WTC11 (cell line): ENCODE results near the gene RAPGEF6. TPM values are rescaled to one million over a fixed set of nuclear protein-coding genes. Genes with fewer than 3 reads are reported as not detected.

ENCODE experiments used
- ATAC-seq: fragments of 200-7000 bp; cut with Tn5 transposase; 2 replicates; pipeline ENCODE4 v1.10.0; 2021; ENCODE audit warnings: mild to moderate bottlenecking, moderate library complexity
- CTCF ChIA-PET: fragments of 300-600 bp; sonication (Branson Sonifier 250); formaldehyde crosslinking; loops from one replicate; lab custom pipeline; 2021; ENCODE audit warnings: antibody characterized with exemption; lab: Charles Lee
- POLR2A ChIA-PET: fragments of 350-600 bp; sonication (Branson Sonifier 250); formaldehyde crosslinking; loops from one replicate; lab custom pipeline; 2021; ENCODE audit warnings: antibody characterized with exemption; lab: Charles Lee
- DNase-seq: peaks from one replicate; pipeline ENCODE4 v3.0.0; 2021; ENCODE audit warnings: low spot score
- H3K27ac Mint-ChIP-seq: 2 replicates; pipeline ENCODE4 v1.8.0; 2021; ENCODE audit warnings: mixed read lengths
- H3K27me3 Mint-ChIP-seq: 2 replicates; pipeline ENCODE4 v1.8.0; 2021; ENCODE audit warnings: low read depth, mild to moderate bottlenecking, moderate library complexity, mixed read lengths
- H3K36me3 Mint-ChIP-seq: 2 replicates; pipeline ENCODE4 v1.8.0; 2021; ENCODE audit warnings: mixed read lengths
- H3K4me1 Mint-ChIP-seq: 2 replicates; pipeline ENCODE4 v1.8.0; 2022; ENCODE audit warnings: mixed read lengths
- H3K4me3 Mint-ChIP-seq: 2 replicates; pipeline ENCODE4 v1.8.0; 2021; ENCODE audit warnings: mild to moderate bottlenecking, moderate library complexity, mixed read lengths
- H3K9me3 Mint-ChIP-seq: 2 replicates; pipeline ENCODE4 v1.8.0; 2021; ENCODE audit warnings: mixed read lengths
- ATF1 ChIP-seq: sonication (generic); formaldehyde crosslinking; IDR thresholded peaks from 2 replicates; pipeline ENCODE4 v1.8.1; 2023; ENCODE audit warnings: mild to moderate bottlenecking, moderate library complexity, missing genetic modification reagents
- FOXP1 ChIP-seq: sonication (generic); formaldehyde crosslinking; IDR thresholded peaks from 2 replicates; pipeline ENCODE4 v1.8.0; 2022; ENCODE audit warnings: missing genetic modification reagents, mild to moderate bottlenecking, moderate library complexity, borderline replicate concordance
- MXD4 ChIP-seq: fragments of 250-450 bp; sonication (Bioruptor Pico); IDR thresholded peaks from 2 replicates; pipeline ENCODE4 v1.8.0; 2021; ENCODE audit warnings: mild to moderate bottlenecking, moderate library complexity, borderline replicate concordance
- NR2C2 ChIP-seq: sonication (generic); formaldehyde crosslinking; IDR thresholded peaks from 2 replicates; pipeline ENCODE4 v1.8.0; 2022; ENCODE audit warnings: mild to moderate bottlenecking, missing genetic modification reagents
- NR3C1 ChIP-seq: sonication (generic); formaldehyde crosslinking; conservative IDR thresholded peaks from 2 replicates; pipeline ENCODE4 v1.8.1; 2023; ENCODE audit warnings: low read depth, mild to moderate bottlenecking, missing genetic modification reagents
- OVOL2 ChIP-seq: fragments of 250-450 bp; sonication (Bioruptor Pico); IDR thresholded peaks from 2 replicates; pipeline ENCODE4 v1.9.0; 2021; ENCODE audit warnings: mild to moderate bottlenecking, borderline replicate concordance
- RELA ChIP-seq: sonication (generic); formaldehyde crosslinking; IDR thresholded peaks from 2 replicates; pipeline ENCODE4 v1.8.1; 2022; ENCODE audit warnings: missing genetic modification reagents, mild to moderate bottlenecking, borderline replicate concordance
- SP1 ChIP-seq: sonication (generic); formaldehyde crosslinking; conservative IDR thresholded peaks from 2 replicates; pipeline ENCODE4 v1.8.1; 2022; ENCODE audit warnings: missing genetic modification reagents
- TCF7 ChIP-seq: sonication (generic); formaldehyde crosslinking; IDR thresholded peaks from 2 replicates; pipeline ENCODE4 v1.8.0; 2022; ENCODE audit warnings: mild to moderate bottlenecking, low read depth, missing genetic modification reagents, moderate library complexity
- TEAD1 ChIP-seq: sonication (generic); formaldehyde crosslinking; IDR thresholded peaks from 2 replicates; pipeline ENCODE4 v1.8.0; 2022; ENCODE audit warnings: mild to moderate bottlenecking, missing genetic modification reagents
- ZNF263 ChIP-seq: sonication (generic); formaldehyde crosslinking; IDR thresholded peaks from 2 replicates; pipeline ENCODE4 v1.8.1; 2022; ENCODE audit warnings: low read depth, mild to moderate bottlenecking, moderate library complexity, missing genetic modification reagents
- ZNF396 ChIP-seq: fragments of 250-450 bp; sonication (Bioruptor Pico); IDR thresholded peaks from 2 replicates; pipeline ENCODE4 v1.8.0; 2021; ENCODE audit warnings: mild to moderate bottlenecking, moderate library complexity, borderline replicate concordance
- ZNF423 ChIP-seq: fragments of 250-450 bp; sonication (Bioruptor Pico); IDR thresholded peaks from 2 replicates; pipeline ENCODE4 v2.1.2; 2022; ENCODE audit warnings: mild to moderate bottlenecking, moderate library complexity
- total RNA-seq: library from RNA; stranded (reverse); gene quantifications from 3 replicates; pipeline ENCODE4 v1.2.3, GENCODE V29; 2021
- TF ChIP-seq, protein P1 (sequence below): sonication (generic); formaldehyde crosslinking; IDR thresholded peaks from 2 replicates; pipeline ENCODE4 v1.8.1; 2023; ENCODE audit warnings: mild to moderate bottlenecking, missing genetic modification reagents, moderate library complexity
- TF ChIP-seq, protein P2 (sequence below): sonication (generic); formaldehyde crosslinking; IDR thresholded peaks from 2 replicates; pipeline ENCODE4 v1.8.1; 2023; ENCODE audit warnings: mild to moderate bottlenecking, missing genetic modification reagents
- TF ChIP-seq, protein P3 (sequence below): sonication (generic); formaldehyde crosslinking; IDR thresholded peaks from 2 replicates; pipeline ENCODE4 v1.8.0; 2023; ENCODE audit warnings: missing genetic modification reagents
- TF ChIP-seq, protein P4 (sequence below): sonication (generic); formaldehyde crosslinking; IDR thresholded peaks from 2 replicates; pipeline ENCODE4 v1.8.0; 2023; ENCODE audit warnings: mild to moderate bottlenecking, missing genetic modification reagents
- TF ChIP-seq, protein P5 (sequence below): fragments of 250-450 bp; sonication (Bioruptor Pico); conservative IDR thresholded peaks from 2 replicates; pipeline ENCODE4 v1.9.0; 2021; ENCODE audit warnings: mild to moderate bottlenecking
- TF ChIP-seq, protein P6 (sequence below): fragments of 250-450 bp; sonication (Bioruptor Pico); IDR thresholded peaks from 2 replicates; pipeline ENCODE4 v1.9.0; 2021; ENCODE audit warnings: mild to moderate bottlenecking
- TF ChIP-seq, protein P7 (sequence below): sonication (generic); formaldehyde crosslinking; IDR thresholded peaks from 2 replicates; pipeline ENCODE4 v1.8.1; 2023; ENCODE audit warnings: mild to moderate bottlenecking, missing genetic modification reagents, moderate library complexity
- TF ChIP-seq, protein P8 (sequence below): sonication (generic); formaldehyde crosslinking; IDR thresholded peaks from 2 replicates; pipeline ENCODE4 v1.8.1; 2023; ENCODE audit warnings: mild to moderate bottlenecking, missing genetic modification reagents

Gene RAPGEF6
- total RNA-seq, 1 experiment from 2014 or later: 18.0 TPM

DNA sequence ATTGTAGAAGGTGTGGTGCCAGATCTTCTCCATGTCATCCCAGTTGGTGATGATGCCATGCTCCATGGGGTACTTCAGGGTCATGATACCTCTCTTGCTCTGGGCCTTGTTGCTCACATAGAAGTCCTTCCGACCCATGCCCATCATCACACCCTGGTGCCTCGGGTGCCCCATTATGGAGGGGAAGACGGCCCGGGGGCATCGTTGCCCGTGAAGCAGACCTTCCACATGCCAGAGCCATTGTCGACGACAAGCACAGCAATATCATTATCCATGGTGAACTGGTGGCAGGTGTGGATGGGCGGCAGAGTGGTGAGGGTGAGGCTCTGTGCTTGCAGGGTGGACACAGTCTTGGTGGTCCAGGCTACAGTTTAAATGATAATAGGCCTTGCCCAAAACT lies 24.8 kb upstream of the RAPGEF6 start (continued):
- TF ChIP-seq, protein P1, sequence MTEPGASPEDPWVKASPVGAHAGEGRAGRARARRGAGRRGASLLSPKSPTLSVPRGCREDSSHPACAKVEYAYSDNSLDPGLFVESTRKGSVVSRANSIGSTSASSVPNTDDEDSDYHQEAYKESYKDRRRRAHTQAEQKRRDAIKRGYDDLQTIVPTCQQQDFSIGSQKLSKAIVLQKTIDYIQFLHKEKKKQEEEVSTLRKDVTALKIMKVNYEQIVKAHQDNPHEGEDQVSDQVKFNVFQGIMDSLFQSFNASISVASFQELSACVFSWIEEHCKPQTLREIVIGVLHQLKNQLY (CRISPR knock-in tag): no peak
- no peak for TF ChIP-seq NR3C1 (CRISPR knock-in tag)
- TF ChIP-seq TEAD1 (CRISPR knock-in tag): no peak
- TF ChIP-seq ZNF263 (CRISPR knock-in tag): no peak
- TF ChIP-seq, protein P2, sequence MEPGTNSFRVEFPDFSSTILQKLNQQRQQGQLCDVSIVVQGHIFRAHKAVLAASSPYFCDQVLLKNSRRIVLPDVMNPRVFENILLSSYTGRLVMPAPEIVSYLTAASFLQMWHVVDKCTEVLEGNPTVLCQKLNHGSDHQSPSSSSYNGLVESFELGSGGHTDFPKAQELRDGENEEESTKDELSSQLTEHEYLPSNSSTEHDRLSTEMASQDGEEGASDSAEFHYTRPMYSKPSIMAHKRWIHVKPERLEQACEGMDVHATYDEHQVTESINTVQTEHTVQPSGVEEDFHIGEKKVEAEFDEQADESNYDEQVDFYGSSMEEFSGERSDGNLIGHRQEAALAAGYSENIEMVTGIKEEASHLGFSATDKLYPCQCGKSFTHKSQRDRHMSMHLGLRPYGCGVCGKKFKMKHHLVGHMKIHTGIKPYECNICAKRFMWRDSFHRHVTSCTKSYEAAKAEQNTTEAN (CRISPR knock-in tag): no peak

DNA sequence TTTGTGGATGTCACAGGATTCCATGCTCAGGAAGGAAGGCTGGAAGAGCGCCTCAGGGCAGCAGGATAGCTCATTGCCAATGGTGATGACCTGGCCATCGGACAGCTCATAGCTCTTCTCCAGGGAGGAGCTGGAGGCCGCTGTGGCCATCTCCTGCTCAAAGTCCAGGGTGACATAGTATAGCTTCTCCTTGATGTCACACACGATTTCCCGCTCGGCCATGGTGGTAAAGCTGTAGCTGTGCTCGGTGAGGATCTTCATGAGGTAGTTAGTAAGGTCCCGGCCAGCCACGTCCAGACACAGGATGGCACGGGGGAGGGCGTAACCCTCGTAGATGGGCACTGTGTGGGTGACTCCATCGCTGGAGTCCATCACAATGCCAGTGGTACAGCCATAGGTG lies 24.3 kb upstream of the RAPGEF6 start:
- Mint-ChIP-seq H3K27ac (no peak overlapping the region), H3K4me3 (no peak overlapping the region), H3K4me1 (no peaks in the 10 kb centered on the region), H3K27me3 (no peaks in the 10 kb centered on the region; the same call in 1 of the 2 replicates), H3K36me3 (peaks cover 53% of the 10 kb centered on the region), H3K9me3 (peaks cover 37% of the 10 kb centered on the region)
- CTCF ChIA-PET: no interaction called here
- POLR2A ChIA-PET: interaction anchor here (0.6 kb wide), 1 partner anchor 129 kb away, joined by 5 read pairs; no protein-coding TSS in a partner anchor
- DNase-seq (no peak), ATAC-seq (no peak)
- no peak for TF ChIP-seq ZNF423 (CRISPR knock-in tag)

DNA sequence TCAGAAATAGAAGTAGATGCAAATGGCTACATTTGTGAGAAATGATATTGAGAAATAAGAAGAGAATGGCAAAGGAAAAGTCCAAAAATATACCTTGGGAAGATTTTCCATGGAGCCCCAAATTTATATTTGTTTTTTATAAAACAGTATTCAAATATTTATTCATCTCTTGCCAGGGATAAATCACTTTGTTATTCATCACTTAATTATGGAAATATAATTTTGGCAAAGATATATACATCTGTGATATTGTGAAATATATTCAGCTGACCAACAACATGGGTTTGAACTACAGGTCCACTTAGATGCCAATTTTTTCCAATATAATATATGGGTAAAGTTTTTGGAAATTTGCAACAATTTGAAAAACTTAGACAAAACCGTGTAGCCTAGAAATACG lies 19.7 kb upstream of the RAPGEF6 start:
- no peak for ATAC-seq
- POLR2A ChIA-PET: no interaction called here

More for the DNA sequence above, 19.7 kb upstream of the RAPGEF6 start:
- Mint-ChIP-seq H3K9me3 (peaks cover 10% of the 10 kb centered on the region), H3K27ac (no peak overlapping the region), H3K4me3 (no peak overlapping the region), H3K27me3 (no peaks in the 10 kb centered on the region), H3K4me1 (no peaks in the 10 kb centered on the region), H3K36me3 (peaks cover 30% of the 10 kb centered on the region)
- no peak for DNase-seq
- TF ChIP-seq, protein P3, sequence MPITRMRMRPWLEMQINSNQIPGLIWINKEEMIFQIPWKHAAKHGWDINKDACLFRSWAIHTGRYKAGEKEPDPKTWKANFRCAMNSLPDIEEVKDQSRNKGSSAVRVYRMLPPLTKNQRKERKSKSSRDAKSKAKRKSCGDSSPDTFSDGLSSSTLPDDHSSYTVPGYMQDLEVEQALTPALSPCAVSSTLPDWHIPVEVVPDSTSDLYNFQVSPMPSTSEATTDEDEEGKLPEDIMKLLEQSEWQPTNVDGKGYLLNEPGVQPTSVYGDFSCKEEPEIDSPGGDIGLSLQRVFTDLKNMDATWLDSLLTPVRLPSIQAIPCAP (CRISPR knock-in tag): no peak
- TF ChIP-seq RELA (CRISPR knock-in tag) (no peak), ZNF396 (CRISPR knock-in tag) (no peak), MXD4 (CRISPR knock-in tag) (no peak), OVOL2 (CRISPR knock-in tag) (no peak), NR2C2 (CRISPR knock-in tag) (no peak), FOXP1 (CRISPR knock-in tag) (no peak), ATF1 (no peak), SP1 (no peak), TCF7 (CRISPR knock-in tag) (no peak)
- TF ChIP-seq, protein P4, sequence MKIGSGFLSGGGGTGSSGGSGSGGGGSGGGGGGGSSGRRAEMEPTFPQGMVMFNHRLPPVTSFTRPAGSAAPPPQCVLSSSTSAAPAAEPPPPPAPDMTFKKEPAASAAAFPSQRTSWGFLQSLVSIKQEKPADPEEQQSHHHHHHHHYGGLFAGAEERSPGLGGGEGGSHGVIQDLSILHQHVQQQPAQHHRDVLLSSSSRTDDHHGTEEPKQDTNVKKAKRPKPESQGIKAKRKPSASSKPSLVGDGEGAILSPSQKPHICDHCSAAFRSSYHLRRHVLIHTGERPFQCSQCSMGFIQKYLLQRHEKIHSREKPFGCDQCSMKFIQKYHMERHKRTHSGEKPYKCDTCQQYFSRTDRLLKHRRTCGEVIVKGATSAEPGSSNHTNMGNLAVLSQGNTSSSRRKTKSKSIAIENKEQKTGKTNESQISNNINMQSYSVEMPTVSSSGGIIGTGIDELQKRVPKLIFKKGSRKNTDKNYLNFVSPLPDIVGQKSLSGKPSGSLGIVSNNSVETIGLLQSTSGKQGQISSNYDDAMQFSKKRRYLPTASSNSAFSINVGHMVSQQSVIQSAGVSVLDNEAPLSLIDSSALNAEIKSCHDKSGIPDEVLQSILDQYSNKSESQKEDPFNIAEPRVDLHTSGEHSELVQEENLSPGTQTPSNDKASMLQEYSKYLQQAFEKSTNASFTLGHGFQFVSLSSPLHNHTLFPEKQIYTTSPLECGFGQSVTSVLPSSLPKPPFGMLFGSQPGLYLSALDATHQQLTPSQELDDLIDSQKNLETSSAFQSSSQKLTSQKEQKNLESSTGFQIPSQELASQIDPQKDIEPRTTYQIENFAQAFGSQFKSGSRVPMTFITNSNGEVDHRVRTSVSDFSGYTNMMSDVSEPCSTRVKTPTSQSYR: no peak
- TF ChIP-seq, protein P5, sequence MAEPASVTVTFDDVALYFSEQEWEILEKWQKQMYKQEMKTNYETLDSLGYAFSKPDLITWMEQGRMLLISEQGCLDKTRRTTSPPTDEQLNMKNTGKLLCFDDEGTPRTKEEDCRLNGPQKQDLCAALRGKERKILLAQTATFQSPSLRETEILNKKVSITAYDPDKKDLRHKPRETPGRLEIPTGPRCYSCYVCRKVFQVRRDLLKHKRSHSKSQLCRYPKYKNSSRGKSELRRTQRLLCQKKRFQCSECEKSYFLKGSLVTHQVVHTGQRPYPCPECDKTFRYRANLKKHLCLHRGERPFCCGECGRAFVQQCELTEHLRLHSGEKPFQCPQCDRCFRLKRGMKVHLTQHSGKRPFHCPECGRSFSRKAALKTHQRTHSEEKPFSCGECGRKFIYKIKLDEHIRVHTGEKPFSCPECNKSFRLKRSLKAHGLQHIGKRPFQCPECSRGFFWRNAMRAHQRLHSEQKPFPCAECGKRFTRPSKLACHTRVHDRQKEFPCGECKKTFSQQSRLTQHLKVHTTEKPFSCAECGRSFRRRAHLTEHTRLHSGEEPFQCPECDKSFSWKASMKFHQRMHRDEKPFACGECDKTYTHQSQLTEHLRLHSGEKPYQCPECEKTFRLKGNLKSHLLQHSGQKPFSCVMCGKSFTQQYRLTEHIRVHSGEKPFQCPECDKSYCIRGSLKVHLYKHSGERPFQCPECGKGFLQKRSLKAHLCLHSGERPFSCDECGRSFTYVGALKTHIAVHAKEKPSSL (CRISPR knock-in tag): no peak
- TF ChIP-seq, protein P6, sequence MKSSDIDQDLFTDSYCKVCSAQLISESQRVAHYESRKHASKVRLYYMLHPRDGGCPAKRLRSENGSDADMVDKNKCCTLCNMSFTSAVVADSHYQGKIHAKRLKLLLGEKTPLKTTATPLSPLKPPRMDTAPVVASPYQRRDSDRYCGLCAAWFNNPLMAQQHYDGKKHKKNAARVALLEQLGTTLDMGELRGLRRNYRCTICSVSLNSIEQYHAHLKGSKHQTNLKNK (CRISPR knock-in tag): no peak
- TF ChIP-seq, protein P7, sequence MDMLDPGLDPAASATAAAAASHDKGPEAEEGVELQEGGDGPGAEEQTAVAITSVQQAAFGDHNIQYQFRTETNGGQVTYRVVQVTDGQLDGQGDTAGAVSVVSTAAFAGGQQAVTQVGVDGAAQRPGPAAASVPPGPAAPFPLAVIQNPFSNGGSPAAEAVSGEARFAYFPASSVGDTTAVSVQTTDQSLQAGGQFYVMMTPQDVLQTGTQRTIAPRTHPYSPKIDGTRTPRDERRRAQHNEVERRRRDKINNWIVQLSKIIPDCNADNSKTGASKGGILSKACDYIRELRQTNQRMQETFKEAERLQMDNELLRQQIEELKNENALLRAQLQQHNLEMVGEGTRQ (CRISPR knock-in tag): no peak
- TF ChIP-seq, protein P8, sequence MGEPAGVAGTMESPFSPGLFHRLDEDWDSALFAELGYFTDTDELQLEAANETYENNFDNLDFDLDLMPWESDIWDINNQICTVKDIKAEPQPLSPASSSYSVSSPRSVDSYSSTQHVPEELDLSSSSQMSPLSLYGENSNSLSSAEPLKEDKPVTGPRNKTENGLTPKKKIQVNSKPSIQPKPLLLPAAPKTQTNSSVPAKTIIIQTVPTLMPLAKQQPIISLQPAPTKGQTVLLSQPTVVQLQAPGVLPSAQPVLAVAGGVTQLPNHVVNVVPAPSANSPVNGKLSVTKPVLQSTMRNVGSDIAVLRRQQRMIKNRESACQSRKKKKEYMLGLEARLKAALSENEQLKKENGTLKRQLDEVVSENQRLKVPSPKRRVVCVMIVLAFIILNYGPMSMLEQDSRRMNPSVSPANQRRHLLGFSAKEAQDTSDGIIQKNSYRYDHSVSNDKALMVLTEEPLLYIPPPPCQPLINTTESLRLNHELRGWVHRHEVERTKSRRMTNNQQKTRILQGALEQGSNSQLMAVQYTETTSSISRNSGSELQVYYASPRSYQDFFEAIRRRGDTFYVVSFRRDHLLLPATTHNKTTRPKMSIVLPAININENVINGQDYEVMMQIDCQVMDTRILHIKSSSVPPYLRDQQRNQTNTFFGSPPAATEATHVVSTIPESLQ: no peak
- TF ChIP-seq, protein P2 (CRISPR knock-in tag): no peak
- CTCF ChIA-PET: no interaction called here
